Measurements from ENCODE around the gene CFAP54.

- TF ChIP-seq, protein P1, sequence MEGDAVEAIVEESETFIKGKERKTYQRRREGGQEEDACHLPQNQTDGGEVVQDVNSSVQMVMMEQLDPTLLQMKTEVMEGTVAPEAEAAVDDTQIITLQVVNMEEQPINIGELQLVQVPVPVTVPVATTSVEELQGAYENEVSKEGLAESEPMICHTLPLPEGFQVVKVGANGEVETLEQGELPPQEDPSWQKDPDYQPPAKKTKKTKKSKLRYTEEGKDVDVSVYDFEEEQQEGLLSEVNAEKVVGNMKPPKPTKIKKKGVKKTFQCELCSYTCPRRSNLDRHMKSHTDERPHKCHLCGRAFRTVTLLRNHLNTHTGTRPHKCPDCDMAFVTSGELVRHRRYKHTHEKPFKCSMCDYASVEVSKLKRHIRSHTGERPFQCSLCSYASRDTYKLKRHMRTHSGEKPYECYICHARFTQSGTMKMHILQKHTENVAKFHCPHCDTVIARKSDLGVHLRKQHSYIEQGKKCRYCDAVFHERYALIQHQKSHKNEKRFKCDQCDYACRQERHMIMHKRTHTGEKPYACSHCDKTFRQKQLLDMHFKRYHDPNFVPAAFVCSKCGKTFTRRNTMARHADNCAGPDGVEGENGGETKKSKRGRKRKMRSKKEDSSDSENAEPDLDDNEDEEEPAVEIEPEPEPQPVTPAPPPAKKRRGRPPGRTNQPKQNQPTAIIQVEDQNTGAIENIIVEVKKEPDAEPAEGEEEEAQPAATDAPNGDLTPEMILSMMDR (conservative IDR thresholded peaks at IDR 0.05; ENCODE audit: low read depth, low read length), result no peak
- TF ChIP-seq POLR2A (IDR thresholded peaks at IDR 0.05; ENCODE audit: low read depth, low read length), result no peak
Measured at GRCh38 chr12:96919510-96920210, 430.3 kb downstream of the CFAP54 start.

Measured in IMR-90 (cell line).